LNCaP clone FGC (cell line): ENCODE measurements around the gene HERC2.

Source experiments
- DNase-seq: peaks from one replicate; pipeline ENCODE4 v3.0.0-alpha.2; 2011; ENCODE audit warnings: low read depth
- H3K4me3 ChIP-seq: 2 replicates; pipeline ENCODE4 v1.5.1; 2011; ENCODE audit warnings: mild to moderate bottlenecking, low read depth, low read length, control low read depth
- TF ChIP-seq, protein P1 (sequence below): IDR thresholded peaks from 2 replicates; pipeline ENCODE4 v1.5.1; 2012; ENCODE audit warnings: mild to moderate bottlenecking; ENCODE audit not compliant: control insufficient read depth, insufficient read depth; ENCODE audit errors: extremely low read depth

HERC2 gene

DNA sequence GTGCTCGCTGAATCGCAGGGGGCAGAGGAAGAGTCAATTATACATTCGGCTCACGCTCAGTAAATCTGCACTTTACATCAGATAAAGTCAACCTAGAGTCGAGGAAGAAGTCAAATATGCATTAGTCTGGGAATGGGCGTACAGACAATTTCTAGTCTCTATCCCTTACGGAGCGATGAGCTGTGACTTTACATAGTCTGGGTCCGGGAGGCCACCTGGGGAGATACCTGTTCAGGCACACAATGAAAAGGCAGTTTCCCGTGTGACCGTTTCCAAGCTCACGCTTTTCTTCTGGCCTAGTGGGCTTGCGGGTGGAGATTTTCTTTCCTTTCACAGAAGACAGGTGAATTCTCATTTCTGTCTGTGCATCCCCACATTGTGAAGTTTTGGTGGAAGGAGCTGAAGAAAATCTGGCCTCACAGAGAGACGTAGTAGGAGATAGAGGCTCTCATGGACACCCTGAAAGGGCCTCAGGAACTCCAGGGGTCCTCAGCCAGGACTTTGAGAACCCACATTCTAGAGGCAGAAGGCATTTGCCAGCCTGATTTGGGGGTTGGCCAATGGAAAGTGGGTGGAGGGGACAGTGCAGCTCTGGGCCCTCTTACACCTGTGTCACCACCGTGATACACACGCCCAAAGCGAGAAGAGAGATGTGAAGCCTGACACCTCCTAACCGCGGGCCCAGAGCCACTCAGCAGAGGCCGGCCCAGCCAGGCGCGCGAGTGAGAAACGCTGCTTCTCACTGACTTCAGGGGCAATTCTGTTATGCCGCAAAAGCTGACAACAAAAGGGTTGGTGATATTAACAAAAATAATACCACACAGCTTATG, 212.1 kb downstream of the HERC2 start:
- no peak for DNase-seq
- TF ChIP-seq, protein P1, sequence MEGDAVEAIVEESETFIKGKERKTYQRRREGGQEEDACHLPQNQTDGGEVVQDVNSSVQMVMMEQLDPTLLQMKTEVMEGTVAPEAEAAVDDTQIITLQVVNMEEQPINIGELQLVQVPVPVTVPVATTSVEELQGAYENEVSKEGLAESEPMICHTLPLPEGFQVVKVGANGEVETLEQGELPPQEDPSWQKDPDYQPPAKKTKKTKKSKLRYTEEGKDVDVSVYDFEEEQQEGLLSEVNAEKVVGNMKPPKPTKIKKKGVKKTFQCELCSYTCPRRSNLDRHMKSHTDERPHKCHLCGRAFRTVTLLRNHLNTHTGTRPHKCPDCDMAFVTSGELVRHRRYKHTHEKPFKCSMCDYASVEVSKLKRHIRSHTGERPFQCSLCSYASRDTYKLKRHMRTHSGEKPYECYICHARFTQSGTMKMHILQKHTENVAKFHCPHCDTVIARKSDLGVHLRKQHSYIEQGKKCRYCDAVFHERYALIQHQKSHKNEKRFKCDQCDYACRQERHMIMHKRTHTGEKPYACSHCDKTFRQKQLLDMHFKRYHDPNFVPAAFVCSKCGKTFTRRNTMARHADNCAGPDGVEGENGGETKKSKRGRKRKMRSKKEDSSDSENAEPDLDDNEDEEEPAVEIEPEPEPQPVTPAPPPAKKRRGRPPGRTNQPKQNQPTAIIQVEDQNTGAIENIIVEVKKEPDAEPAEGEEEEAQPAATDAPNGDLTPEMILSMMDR, result no peak
- H3K4me3 ChIP-seq, result no peak overlapping the region

DNA sequence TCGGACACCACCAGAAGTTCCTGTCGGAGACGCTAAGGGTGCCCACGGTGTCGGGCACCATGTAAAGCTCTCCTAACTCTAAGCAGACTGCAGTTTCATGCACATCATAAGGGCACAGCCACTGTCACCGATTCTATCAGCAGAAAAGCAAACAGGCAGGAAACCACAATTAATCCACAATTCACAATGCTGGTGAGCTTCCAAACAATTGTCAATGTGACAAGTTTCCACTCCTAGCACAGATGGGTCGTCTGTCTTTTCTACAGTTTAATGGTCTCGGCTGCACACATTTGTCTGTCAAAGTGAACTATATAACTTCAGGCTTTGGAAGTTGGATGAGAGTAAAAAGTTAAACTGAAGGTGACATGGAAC, 214.1 kb downstream of the HERC2 start:
- TF ChIP-seq, protein P1, result no peak
- H3K4me3 ChIP-seq, result no peak overlapping the region
- no peak for DNase-seq

DNA sequence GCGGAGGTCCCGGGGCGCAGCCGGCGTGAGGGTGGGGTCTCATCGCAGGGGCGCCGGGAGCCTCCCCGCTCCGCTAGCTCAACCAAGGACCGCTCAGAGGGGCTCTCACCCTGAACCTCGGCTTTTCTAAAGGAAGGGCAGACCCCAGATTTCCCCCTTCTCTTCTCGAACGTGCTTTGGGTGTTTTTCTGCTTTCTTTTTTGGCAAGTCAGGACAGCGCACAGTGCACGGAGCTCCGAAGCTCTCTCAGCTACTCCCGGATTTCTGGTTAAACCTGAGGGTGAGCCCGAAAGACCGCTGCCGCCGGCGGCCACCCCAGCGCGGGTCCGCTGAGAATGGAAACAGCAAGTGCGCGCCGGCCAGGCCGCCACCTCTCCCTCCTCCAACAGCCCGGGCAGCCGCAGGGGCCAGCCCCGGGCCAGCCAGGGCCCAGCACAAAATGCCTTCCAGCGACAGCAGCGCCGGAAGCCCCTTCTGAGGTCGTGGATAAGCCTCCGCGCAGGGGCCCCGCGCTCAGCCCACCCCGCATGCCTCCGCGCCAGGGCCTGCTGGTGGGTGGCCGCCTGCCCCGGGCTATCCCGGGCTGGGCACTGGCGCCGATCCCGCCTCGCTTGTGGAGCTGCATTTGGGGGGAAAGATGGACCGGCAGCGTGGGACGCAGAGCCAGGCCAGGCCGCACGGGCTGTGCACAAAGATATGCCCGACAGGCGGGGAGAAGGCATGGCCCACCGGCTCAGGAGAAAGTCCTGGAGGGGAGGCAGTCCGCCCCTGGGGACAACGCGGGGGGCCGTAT, 214.7 kb downstream of the HERC2 start:
- TF ChIP-seq, protein P1, result no peak
- no peak overlapping the region for H3K4me3 ChIP-seq
- no peak for DNase-seq

DNA sequence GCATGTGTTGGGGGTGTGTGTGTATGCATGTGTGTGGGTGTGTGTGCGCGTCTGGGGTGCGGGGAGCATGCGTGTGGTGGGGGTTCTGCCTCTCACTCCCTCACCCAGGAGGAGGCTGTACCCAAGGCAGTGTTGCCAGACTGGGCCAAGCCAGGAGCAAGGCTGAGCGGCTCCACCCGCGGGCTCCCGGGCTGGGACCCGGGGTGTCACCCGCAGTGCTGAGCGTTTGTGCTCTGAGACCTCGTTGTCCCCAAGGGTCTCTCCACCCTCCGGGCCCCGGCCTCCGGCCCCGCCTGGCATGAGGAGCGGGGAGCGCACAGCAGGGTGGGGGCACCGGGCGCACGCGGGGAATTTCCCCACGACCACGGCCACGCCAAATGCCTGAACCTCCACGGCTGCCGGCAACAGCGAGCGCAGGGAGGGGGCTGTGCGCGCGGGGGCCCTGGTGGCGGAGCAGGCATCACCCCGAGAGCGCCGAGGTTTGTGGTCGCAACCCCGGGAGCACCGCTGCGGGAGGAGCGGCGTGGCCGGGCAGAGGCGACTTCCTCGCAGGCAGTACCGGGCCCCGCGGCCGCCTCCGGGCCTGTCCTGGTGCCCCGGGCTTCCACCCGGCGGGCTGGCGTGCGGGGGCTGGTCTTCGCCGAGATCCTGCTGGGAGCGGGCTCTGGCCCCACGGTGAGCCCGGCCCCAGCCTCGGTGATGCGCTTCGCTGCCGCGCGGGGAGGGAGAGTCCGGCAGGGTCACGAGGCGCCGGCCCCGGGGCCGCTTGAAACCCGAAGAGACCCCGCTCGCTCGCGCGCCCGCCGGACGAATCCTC, 215.5 kb downstream of the HERC2 start:
- TF ChIP-seq, protein P1, result no peak
- no peak overlapping the region for H3K4me3 ChIP-seq
- DNase-seq, result no peak

DNA sequence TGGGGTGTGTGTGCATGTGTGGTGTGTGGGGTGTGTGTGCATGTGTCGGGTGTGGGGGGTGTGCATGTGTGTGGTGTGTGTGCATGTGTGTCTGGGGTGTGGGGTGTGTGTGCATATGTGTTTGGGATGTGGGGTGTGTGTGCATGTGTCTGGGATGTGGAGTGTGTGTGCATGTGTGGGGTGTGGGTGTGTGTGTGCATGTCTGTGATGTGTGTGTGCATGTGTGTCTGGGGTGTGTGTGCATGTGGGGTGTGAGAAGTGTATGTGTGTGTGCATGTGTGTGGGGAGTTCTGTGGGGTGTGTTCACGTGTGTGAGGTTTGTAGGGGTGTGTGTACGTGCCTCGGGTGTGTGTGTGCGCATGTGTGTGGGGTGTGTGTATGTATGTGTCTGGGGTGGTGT, 216.2 kb downstream of the HERC2 start:
- no peak overlapping the region for H3K4me3 ChIP-seq
- no peak for DNase-seq
- TF ChIP-seq, protein P1, result no peak

DNA sequence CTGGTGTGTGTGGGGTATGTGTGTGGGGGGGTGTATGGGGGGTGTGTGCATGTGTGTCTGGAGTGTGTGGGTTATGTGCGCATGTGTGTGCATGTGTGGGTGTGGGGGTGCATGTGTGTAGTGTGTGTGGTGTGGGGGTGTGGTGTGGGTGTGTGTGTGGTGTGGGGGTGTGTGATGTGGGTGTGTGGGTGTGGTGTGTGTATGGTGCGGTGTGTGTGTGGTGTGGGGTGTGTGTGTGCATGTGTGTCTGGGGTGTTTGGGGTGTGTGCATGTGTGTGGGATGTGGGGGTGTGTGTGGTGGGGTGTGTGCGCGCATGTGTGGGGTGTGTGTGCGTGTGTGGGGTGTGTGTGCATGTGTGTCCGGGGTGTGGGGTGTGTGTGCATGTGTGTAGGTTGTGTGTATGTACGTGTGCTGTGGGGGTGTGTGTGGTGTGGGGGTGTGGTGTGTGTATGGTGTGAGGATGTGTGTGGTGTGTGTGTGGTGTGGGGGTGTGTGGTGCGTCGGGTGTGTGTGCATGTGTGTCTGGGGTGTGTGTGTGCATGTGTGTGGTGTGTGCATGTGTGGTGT, 216.7 kb downstream of the HERC2 start:
- no peak overlapping the region for H3K4me3 ChIP-seq
- TF ChIP-seq, protein P1, result no peak
- no peak for DNase-seq
